HG03432 (cell line): ENCODE data around the gene WFIKKN1.

ENCODE experiments used
- ATAC-seq: cut with Tn5 transposase; IDR thresholded peaks from one replicate; pipeline ENCODE4 v1.9.1; 2021; ENCODE audit warnings: mild to moderate bottlenecking, moderate library complexity; ENCODE audit not compliant: unreplicated experiment

Gene WFIKKN1

GRCh38 chr16:630815-631405 lies at the start of gene WFIKKN1:
TSS of gene WFIKKN1 (plus strand) at chr16:630985. CDS start at chr16:631254, 269 bp downstream.
- no peak for ATAC-seq

GRCh38 chr16:582218-582613 lies 48.6 kb upstream of the WFIKKN1 start:
- ATAC-seq = no peak

DNA sequence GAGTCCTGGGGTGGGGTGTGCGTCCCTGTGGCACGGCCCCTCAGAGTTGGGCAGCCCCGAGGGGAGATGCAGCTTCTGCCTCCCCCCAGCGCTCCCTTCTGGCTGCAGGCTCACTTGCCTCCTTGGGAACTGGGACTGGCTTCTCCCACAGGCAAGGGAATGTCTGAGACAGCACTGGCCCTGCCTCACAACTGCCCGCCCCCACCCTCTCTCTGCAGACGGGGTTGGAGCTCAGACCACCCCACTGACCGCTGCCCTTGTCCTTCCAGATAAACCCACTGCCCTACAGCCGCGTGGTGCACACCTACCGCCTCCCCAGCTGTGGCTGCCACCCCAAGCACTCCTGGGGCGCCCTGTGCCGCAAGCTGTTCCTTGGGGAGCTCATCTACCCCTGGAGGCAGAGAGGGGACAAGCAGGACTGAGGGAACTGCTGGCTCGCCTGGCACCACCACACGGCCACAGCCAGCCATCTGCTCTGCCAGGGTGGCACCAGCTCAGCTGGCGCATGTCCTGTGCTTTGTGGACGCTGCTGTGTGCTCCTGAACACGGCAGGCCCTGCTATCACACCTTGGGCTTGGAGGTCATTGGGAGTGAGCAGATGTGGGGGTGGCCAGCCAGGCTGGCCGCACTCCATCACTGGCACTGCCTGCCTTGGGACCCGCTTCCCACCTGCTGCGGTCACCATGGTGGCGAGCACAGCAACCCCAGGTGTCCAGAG lies 48.0 kb upstream of the WFIKKN1 start:
- ATAC-seq = no peak

- no peak for ATAC-seq
These were observed 47.3 kb upstream of the WFIKKN1 start for GRCh38 chr16:583470-583814.

- no peak for ATAC-seq
These were observed 46.8 kb upstream of the WFIKKN1 start for GRCh38 chr16:583815-584591.

DNA sequence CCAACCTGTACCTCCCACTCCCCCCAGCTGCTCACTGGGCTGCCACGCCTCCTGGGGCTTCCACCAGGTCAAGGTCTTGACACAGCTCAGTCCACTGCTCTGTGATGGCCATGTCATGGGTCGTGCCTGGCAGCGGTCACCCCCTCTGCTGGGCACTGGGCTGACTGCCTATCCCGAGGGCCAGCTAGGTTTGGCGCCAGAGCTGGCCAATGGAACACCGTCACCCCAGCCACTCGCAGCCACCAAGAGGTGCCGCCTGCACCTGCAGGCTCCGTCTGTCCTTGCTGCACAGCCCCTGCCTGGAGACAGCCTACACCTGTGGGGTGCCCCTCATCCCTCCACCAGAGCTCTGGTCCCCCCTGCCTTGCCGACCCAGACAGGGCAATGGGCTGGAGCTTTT lies 45.4 kb upstream of the WFIKKN1 start:
- no peak for ATAC-seq

- no peak for ATAC-seq
These were observed 44.6 kb upstream of the WFIKKN1 start for GRCh38 chr16:586047-586644.

GRCh38 chr16:586645-587590 lies 43.9 kb upstream of the WFIKKN1 start:
- no peak for ATAC-seq

- no peak for ATAC-seq
These were observed 42.2 kb upstream of the WFIKKN1 start for GRCh38 chr16:588639-588888.

GRCh38 chr16:588889-589657 lies 41.7 kb upstream of the WFIKKN1 start:
- ATAC-seq = peak; percentile 74

DNA sequence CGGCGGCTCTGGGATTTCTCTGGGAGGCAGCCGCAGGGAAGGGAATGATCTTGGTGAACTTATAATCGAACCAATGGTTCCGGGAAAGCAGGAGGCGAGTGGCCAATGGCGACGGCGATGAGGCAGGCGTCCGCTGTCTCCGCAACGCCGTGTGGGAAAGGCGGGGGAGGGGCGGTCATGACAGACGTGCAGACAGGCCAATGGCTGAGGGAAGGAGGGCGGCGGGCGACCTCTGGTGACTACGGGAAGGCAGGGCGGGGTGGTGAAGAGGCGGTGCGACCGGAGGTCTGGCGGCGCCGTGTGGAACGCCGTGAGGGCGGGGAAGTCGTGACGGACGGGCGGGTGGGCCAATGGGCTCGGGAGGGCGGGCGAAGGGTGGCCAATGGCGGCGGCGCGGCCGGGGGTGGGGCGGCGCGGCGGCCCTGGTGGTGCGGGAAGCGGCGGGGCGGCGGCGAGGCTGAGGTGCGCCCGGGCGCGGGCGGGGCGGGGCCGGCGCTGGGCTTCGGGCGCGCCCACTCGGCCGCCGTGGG lies 41.1 kb upstream of the WFIKKN1 start, which contains the start of gene RAB40C:
Gene RAB40C, plus strand, starts transcription at position 409 of the 530 bp plus-strand sequence. CDS start 226 bp downstream, outside the sequence.
- peak; percentile 75 for ATAC-seq

DNA sequence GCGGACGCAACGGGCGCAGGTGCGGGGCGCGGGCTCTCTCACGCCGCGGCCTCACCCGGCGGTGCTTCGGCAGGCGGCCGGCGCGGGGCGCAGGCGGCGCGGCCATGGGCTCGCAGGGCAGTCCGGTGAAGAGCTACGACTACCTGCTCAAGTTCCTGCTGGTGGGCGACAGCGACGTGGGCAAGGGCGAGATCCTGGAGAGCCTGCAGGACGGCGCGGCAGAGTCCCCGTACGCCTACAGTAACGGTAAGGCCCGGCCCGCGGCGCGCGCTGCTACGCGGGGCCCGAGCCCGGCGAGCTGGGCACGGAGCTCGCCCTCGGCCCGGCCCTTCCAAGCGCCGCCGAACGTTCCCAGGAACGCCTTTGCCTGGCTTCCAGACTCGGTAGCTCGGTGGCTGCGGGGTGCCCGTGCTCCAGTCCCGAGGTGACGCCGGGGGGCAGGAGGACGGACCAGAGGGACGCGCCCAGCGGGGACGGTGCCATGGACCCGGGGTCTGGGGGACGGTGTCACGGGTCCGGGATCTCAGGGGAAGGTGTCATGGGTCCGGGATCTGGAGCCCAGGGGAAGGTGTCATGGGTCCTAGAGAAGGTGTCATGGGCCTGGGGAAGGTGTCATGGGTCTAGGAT lies 40.5 kb upstream of the WFIKKN1 start:
- ATAC-seq = peak; percentile 2

- no peak for ATAC-seq
These were observed 40.0 kb upstream of the WFIKKN1 start for GRCh38 chr16:590815-591200.

- ATAC-seq = no peak
These were observed 39.6 kb upstream of the WFIKKN1 start for GRCh38 chr16:591231-591630.

DNA sequence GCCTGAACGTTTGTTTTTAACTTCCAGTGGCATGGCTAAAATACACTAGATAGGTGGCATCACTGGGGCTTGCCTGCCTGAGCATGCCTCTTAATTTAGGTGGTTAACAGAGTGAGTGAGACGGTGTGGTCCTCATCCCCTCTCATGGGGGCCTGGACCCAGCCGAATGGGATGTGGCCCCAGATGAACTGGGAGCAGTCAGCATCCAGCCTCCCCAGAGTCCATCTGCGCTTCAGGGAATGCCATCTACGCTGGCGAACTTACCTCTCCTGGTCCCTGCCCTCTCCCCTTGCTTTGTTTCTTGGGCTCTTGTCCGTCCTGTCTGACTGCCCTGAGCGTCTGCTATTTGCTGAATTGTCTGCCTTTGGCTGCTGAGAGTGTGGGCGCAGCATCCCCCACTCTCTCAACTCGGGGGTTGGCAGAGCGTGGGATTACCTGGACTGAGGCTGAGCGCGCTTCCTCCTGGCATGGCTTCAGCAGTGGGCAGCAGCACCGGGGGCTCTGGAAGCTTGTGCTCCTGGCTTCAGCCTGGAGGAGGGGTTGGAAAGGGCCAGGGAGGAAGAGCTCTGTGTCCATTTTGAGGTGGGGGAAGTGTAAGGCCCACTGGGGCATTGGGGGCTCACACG lies 38.8 kb upstream of the WFIKKN1 start:
- ATAC-seq = no peak

DNA sequence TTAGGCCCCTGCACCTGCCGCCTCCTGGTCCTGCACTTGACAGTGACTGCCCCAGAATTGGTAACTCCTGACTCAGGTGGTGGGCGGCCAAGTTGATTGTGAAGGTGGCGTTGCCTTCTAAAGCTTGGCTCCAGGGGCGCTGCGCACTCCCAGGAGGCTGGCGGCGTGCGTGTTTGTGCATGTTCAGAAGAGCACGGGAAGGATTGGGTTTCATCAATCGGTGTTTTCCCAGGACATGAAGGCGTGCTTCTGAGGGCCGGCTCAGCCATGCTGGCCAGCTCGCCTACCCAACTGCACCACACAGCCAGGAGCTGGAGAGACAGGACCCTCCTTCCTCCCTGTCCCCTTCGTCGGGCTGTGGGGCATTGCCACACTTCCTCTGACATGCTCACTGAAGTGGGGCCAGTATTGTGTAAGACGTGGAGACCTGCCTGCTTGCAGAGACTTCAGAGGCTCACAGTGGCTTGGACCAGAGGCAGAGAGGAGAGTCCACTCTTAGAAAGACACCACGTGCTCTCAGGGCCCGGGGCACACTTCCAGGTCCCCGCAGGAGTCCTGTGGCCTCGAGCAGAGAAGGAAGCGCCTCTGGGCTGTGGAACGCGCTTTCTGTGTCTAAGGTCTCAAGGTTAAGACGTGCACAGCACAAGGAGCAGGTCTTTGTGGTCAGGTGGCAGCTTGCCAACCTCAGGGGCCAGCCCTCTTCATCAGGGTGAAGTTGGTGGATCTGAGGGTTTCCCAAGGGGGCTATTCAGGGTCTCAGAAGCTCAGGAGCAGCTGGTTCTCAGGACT lies 38.1 kb upstream of the WFIKKN1 start:
- ATAC-seq = no peak

GRCh38 chr16:593406-593805 lies 37.4 kb upstream of the WFIKKN1 start:
- ATAC-seq = no peak

DNA sequence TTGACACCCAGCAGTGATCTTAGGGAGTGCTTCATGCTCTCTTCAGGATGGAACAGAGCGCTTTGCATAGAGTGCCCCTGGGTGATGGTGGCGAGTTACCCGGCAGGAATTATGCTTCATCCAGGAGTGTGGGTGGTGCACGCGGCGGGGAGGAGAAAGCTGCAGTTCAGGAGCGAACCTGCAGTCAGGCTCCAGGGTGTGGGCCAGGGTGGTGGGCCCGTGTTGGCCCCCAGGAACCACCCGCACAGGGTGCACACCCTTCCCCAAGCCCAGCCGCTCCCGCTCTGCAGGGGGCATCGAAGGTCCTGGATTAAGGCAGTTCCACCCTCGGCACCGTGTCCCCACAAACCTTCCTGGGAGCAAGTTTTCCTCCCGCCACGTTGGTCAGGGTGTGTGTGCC lies 37.0 kb upstream of the WFIKKN1 start:
- ATAC-seq = no peak
